ENCODE measurements around the gene RESP18. TPM values are rescaled to one million over a fixed set of nuclear protein-coding genes. Genes with fewer than 3 reads are reported as not detected.

RESP18 gene
- total RNA-seq, 2 experiments from 2014 or later, result not detected

DNA sequence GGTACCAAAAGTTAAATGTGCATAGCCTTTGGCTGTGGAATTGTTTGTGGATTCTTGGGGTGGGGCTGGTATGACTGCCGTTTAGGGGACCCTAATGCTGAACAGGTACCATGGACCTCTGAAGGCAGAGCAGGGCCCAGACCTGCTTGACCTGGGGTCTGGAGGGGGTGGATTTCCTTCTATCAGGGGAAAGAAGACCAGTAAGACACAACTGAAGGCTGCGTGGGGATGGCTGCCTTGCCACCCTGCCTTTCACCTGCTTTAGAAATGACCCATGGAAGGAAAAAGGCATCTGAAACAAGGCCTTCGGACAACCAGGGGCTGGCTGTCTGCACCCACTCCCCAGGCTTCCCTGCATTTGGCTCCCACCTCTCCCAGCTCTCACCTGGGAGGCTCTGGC, 17.7 kb upstream of the RESP18 start:
- POLR2A ChIA-PET, result no interaction called here
- intact Hi-C loops (cut with micrococcal nuclease; ENCODE audit: unreplicated experiment), result no loop called here

DNA sequence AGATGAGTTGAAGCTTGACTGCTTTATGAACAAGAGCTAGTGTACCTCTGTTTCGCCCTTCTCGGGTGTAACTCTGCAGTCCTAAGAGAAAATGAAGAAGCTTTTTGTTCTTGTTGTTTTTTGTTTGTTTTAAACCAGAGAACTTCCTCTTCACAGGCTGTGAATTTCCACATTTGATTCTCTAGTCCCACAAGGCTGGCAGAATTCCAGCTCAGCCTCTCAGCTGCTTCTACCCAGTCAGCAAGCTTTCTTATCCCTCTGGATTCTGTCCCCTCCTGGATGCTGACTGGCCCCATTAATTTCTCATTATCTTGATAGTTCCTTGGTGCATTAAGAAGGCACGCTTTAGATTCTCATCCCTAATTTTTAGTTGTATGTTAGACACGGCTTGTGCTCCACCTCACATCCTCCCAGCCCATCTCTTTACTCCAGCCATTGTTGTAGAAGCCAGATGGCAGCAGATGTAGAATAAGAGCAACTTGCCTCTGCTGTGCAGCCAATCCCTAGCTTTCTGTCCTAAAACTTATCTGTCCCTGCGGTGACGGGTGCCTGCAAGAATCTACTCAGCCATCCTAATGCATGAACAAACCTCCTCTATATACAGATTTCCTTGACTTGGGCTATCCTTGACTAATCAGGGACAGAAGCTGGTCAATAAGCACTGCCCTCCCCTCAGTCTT, 12.3 kb upstream of the RESP18 start:
- Histone ChIP-seq H3K4me2 (ENCODE audit: low read length) (no peak overlapping the region), H3K36me3 (ENCODE audit: insufficient read depth, low read length) (no peaks in the 10 kb centered on the region), H2AFZ (ENCODE audit: low read length) (no peak overlapping the region), H3K4me3 (ENCODE audit: low read depth, low read length, poor library complexity, severe bottlenecking) (no peak overlapping the region), H3K79me2 (ENCODE audit: insufficient read depth, low read depth, low read length) (no peaks in the 10 kb centered on the region), H3K9me2 (ENCODE audit: insufficient read depth, low read length) (no peaks in the 10 kb centered on the region), H3K27ac (ENCODE audit: low read depth, low read length, poor library complexity, severe bottlenecking) (no peak overlapping the region), H4K20me1 (ENCODE audit: insufficient read depth, low read length) (no peaks in the 10 kb centered on the region), H3K9me3 (ENCODE audit: low read length) (no peaks in the 10 kb centered on the region), H3K4me1 (ENCODE audit: insufficient read depth, low read length, poor library complexity, severe bottlenecking) (no peaks in the 10 kb centered on the region)
- POLR2A ChIA-PET, result interaction anchor here (0.5 to 0.9 kb wide), 4 partner anchors 128 to 399 kb away, joined by 3 to 4 read pairs (median 3); no protein-coding TSS in a partner anchor
- TF ChIP-seq EZH2phosphoT487 (IDR thresholded peaks at IDR 0.05; ENCODE audit: borderline replicate concordance, low read depth, low read length), result no peak
- TF ChIP-seq, protein P1, sequence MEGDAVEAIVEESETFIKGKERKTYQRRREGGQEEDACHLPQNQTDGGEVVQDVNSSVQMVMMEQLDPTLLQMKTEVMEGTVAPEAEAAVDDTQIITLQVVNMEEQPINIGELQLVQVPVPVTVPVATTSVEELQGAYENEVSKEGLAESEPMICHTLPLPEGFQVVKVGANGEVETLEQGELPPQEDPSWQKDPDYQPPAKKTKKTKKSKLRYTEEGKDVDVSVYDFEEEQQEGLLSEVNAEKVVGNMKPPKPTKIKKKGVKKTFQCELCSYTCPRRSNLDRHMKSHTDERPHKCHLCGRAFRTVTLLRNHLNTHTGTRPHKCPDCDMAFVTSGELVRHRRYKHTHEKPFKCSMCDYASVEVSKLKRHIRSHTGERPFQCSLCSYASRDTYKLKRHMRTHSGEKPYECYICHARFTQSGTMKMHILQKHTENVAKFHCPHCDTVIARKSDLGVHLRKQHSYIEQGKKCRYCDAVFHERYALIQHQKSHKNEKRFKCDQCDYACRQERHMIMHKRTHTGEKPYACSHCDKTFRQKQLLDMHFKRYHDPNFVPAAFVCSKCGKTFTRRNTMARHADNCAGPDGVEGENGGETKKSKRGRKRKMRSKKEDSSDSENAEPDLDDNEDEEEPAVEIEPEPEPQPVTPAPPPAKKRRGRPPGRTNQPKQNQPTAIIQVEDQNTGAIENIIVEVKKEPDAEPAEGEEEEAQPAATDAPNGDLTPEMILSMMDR (conservative IDR thresholded peaks at IDR 0.05; ENCODE audit: low read length), result no peak
- no peak for DNase-seq (ENCODE audit: low spot score)
- BruUV-seq (replicated peaks), result no TSS peak
- intact Hi-C loops (cut with micrococcal nuclease; ENCODE audit: unreplicated experiment), result no loop called here
- CTCF ChIA-PET (ENCODE audit: unreplicated experiment), result no interaction called here

More for the DNA sequence above, 17.7 kb upstream of the RESP18 start:
- no TSS peak for BruUV-seq (replicated peaks)
- no peaks in the 10 kb centered on the region for H3K79me2 ChIP-seq (ENCODE audit: insufficient read depth, low read depth, low read length)
- CTCF ChIA-PET (ENCODE audit: unreplicated experiment), result no interaction called here
- H3K4me2 ChIP-seq (ENCODE audit: low read length), result no peak overlapping the region
- no peaks in the 10 kb centered on the region for H3K9me3 ChIP-seq (ENCODE audit: low read length)
- no peak overlapping the region for H3K27ac ChIP-seq (ENCODE audit: low read depth, low read length, poor library complexity, severe bottlenecking)
- H2AFZ ChIP-seq (ENCODE audit: low read length), result no peak overlapping the region
- H3K9me2 ChIP-seq (ENCODE audit: insufficient read depth, low read length), result no peaks in the 10 kb centered on the region
- no peak overlapping the region for H3K4me3 ChIP-seq (ENCODE audit: low read depth, low read length, poor library complexity, severe bottlenecking)
- no peak for DNase-seq (ENCODE audit: low spot score)
- no peaks in the 10 kb centered on the region for H3K4me1 ChIP-seq (ENCODE audit: insufficient read depth, low read length, poor library complexity, severe bottlenecking)
- TF ChIP-seq, protein P1 (conservative IDR thresholded peaks at IDR 0.05; ENCODE audit: low read length), result no peak
- no peak for TF ChIP-seq EZH2phosphoT487 (IDR thresholded peaks at IDR 0.05; ENCODE audit: borderline replicate concordance, low read depth, low read length)
- no peaks in the 10 kb centered on the region for H4K20me1 ChIP-seq (ENCODE audit: insufficient read depth, low read length)
- H3K36me3 ChIP-seq (ENCODE audit: insufficient read depth, low read length), result no peaks in the 10 kb centered on the region

DNA sequence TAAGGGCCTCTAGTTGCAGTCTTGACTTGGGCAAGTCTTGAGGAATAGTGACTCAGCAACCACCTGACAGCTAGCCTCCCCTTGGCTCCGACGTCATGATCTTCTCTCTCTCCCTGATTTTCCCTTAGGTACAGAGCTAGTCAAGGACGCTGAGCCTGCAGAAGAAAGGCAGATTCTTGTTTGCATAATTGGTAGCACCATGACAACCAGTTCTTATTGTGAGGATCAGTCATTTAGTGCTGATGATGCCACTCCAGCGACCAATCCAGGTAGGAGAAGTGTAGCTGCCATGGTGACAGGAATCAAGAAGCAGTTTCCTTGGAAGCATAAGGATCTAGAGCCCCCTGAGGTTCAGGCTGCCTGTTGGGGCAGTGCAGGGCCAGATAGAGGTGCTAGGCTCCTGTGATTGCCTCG, 2.8 kb upstream of the RESP18 start:
- DNase-seq (ENCODE audit: low spot score), result no peak
- no peak overlapping the region for H3K4me3 ChIP-seq (ENCODE audit: low read depth, low read length, poor library complexity, severe bottlenecking)
- POLR2A ChIA-PET, result no interaction called here
- no peaks in the 10 kb centered on the region for H4K20me1 ChIP-seq (ENCODE audit: insufficient read depth, low read length)
- H3K36me3 ChIP-seq (ENCODE audit: insufficient read depth, low read length), result no peaks in the 10 kb centered on the region
- no peaks in the 10 kb centered on the region for H3K79me2 ChIP-seq (ENCODE audit: insufficient read depth, low read depth, low read length)
- no peak overlapping the region for H3K27ac ChIP-seq (ENCODE audit: low read depth, low read length, poor library complexity, severe bottlenecking)
- H3K9me2 ChIP-seq (ENCODE audit: insufficient read depth, low read length), result no peaks in the 10 kb centered on the region
- H3K4me2 ChIP-seq (ENCODE audit: low read length), result no peak overlapping the region
- TF ChIP-seq EZH2phosphoT487 (IDR thresholded peaks at IDR 0.05; ENCODE audit: borderline replicate concordance, low read depth, low read length), result no peak
- TF ChIP-seq, protein P1 (conservative IDR thresholded peaks at IDR 0.05; ENCODE audit: low read length), result no peak
- H3K4me1 ChIP-seq (ENCODE audit: insufficient read depth, low read length, poor library complexity, severe bottlenecking), result no peaks in the 10 kb centered on the region
- CTCF ChIA-PET (ENCODE audit: unreplicated experiment), result no interaction called here
- H3K9me3 ChIP-seq (ENCODE audit: low read length), result no peaks in the 10 kb centered on the region
- no peak overlapping the region for H2AFZ ChIP-seq (ENCODE audit: low read length)
- no TSS peak for BruUV-seq (replicated peaks)
- intact Hi-C loops (cut with micrococcal nuclease; ENCODE audit: unreplicated experiment), result no loop called here
